CD4-positive, CD25-positive, alpha-beta regulatory T cell (primary cell): ENCODE results near the gene KLK7. TPM values are rescaled to one million over a fixed set of nuclear protein-coding genes. Genes with fewer than 3 reads are reported as not detected.
"Not testable (repeated sequence)": the region's sequence is repeated elsewhere in the genome, so short reads cannot be mapped to it uniquely, and the experiment has no call there.

ENCODE experiments used
- ATAC-seq, 2 donors: fragments of 150-1000 bp; cut with Tn5 transposase; one replicate each; pipeline ENCODE4 v1.10.0; 2021; ENCODE audit warnings: low read depth in 2 of 2, moderate number of reproducible peaks in 2 of 2, moderate library complexity in 1 of 2
- DNase-seq, 3 donors: peaks; one replicate each; pipeline versions ENCODE4 v3.0.0 to v3.0.0-alpha.2; 2012 to 2022; ENCODE audit warnings: mixed read lengths in 1 of 3
- H3K27ac ChIP-seq: one replicate; pipeline ENCODE4 v1.7.0; 2013; ENCODE audit warnings: mild to moderate bottlenecking, low read length; ENCODE audit not compliant: insufficient read depth, poor library complexity, severe bottlenecking
- H3K27me3 ChIP-seq: one replicate; pipeline ENCODE4 v1.7.0; 2013; ENCODE audit warnings: low read length; ENCODE audit not compliant: control insufficient read depth, insufficient read depth
- H3K36me3 ChIP-seq: one replicate; pipeline ENCODE4 v1.7.0; 2013; ENCODE audit warnings: mild to moderate bottlenecking, low read length, moderate library complexity; ENCODE audit not compliant: control insufficient read depth, insufficient read depth
- H3K4me1 ChIP-seq: 2 replicates; pipeline ENCODE4 v1.7.0; 2013; ENCODE audit warnings: mild to moderate bottlenecking, low read length; ENCODE audit not compliant: insufficient read depth, control insufficient read depth, poor library complexity, severe bottlenecking
- H3K4me3 ChIP-seq: one replicate; pipeline ENCODE4 v1.7.0; 2013; ENCODE audit warnings: low read depth, mild to moderate bottlenecking, low read length, moderate library complexity
- H3K9me3 ChIP-seq, 2 experiments: 1 replicate in 1 of 2; 2 replicates in 1 of 2; pipeline ENCODE4 v1.7.0; 2013; ENCODE audit warnings: low read length in 2 of 2, mild to moderate bottlenecking in 1 of 2, moderate library complexity in 1 of 2; ENCODE audit not compliant: control insufficient read depth in 2 of 2
- H3K27ac Mint-ChIP-seq, 3 donors: one replicate each; pipeline ENCODE4 v1.8.0; 2020 to 2022; ENCODE audit warnings: mild to moderate bottlenecking in 3 of 3, mixed read lengths in 3 of 3, moderate library complexity in 2 of 3
- H3K27me3 Mint-ChIP-seq: one replicate; pipeline ENCODE4 v1.8.0; 2022; ENCODE audit warnings: mild to moderate bottlenecking, mixed read lengths
- H3K36me3 Mint-ChIP-seq: one replicate; pipeline ENCODE4 v1.8.0; 2020; ENCODE audit warnings: mixed read lengths
- H3K4me1 Mint-ChIP-seq, 4 donors: one replicate each; pipeline ENCODE4 v1.8.0; 2020 to 2022; ENCODE audit warnings: mixed read lengths in 4 of 4, mild to moderate bottlenecking in 1 of 4
- H3K4me3 Mint-ChIP-seq, 4 donors: one replicate each; pipeline ENCODE4 v1.8.0; 2020 to 2022; ENCODE audit warnings: mild to moderate bottlenecking in 4 of 4, mixed read lengths in 4 of 4, moderate library complexity in 3 of 4
- H3K9me3 Mint-ChIP-seq, 7 donors: one replicate each; pipeline ENCODE4 v1.8.0; 2020 to 2022; ENCODE audit warnings: mixed read lengths in 7 of 7, mild to moderate bottlenecking in 3 of 7, moderate library complexity in 2 of 7
- polyA plus RNA-seq, 4 donors: library from polyadenylated mRNA; unstranded; fragments of 300-500 nt; fragmentation: Illumina TruSeq; gene quantifications; one replicate each; pipeline ENCODE4 v1.2.3, GENCODE V29; 2021
- total RNA-seq: library from RNA; stranded (reverse); gene quantifications from one replicate; pipeline ENCODE4 v1.2.3, GENCODE V29; 2022

The KLK7 gene
- total and polyA plus RNA-seq, 5 donors from 2014 or later = not detected

- Histone ChIP-seq H3K9me3 (no peaks in the 10 kb centered on the region), H3K27ac (no peak overlapping the region), H3K27me3 (no peaks in the 10 kb centered on the region), H3K36me3 (no peaks in the 10 kb centered on the region), H3K4me1 (no peaks in the 10 kb centered on the region), H3K4me3 (no peak overlapping the region)
- Mint-ChIP-seq H3K4me3 (no peak overlapping the region), H3K27me3 (peaks cover 29% of the 10 kb centered on the region), H3K36me3 (no peaks in the 10 kb centered on the region), H3K4me1 (no peaks in the 10 kb centered on the region), H3K9me3 (no peaks in the 10 kb centered on the region), H3K27ac (no peak overlapping the region)
- ATAC-seq (no peak), DNase-seq (no peak)
Measured at GRCh38 chr19:50974702-50975556, 8.8 kb downstream of the KLK7 start.

- ATAC-seq (no peak), DNase-seq (no peak)
- H3K4me3 ChIP-seq = no peak overlapping the region
- no peaks in the 10 kb centered on the region for H3K27me3 ChIP-seq
- no peak overlapping the region for H3K27ac ChIP-seq
- Mint-ChIP-seq H3K27ac (no peak overlapping the region), H3K9me3 (no peaks in the 10 kb centered on the region), H3K4me3 (no peak overlapping the region), H3K27me3 (peaks cover 29% of the 10 kb centered on the region), H3K4me1 (no peaks in the 10 kb centered on the region), H3K36me3 (no peaks in the 10 kb centered on the region)
- no peaks in the 10 kb centered on the region for H3K4me1 ChIP-seq
- H3K36me3 ChIP-seq = no peaks in the 10 kb centered on the region
- no peaks in the 10 kb centered on the region for H3K9me3 ChIP-seq
Measured at GRCh38 chr19:50972795-50973376, 10.8 kb downstream of the KLK7 start.

DNA sequence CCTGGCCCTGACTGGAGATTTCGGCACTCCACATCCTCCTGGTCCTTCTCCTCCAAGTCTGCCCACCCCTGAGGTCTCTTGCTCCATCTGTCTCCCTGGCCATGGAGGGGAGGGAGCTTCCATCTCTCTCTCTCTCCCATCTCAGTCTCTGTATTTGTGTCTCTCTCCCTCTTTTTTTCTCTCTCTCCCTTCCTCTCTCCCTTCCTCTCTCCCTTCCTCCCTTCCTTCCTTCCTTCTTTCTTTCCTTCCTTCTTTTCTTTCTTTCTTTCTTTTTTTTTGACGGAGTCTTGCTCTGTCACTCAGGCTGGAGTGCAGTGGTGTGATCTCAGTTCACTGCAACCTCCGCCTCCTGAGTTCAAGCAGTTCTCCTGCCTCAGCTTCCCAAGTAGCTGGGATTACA is 13.9 kb downstream of the KLK7 start:
- not testable (repeated sequence) for H3K9me3 Mint-ChIP-seq, H3K4me1 Mint-ChIP-seq, H3K36me3 Mint-ChIP-seq, DNase-seq, H3K4me3 Mint-ChIP-seq, ATAC-seq, H3K4me1 ChIP-seq, H3K27ac Mint-ChIP-seq, H3K4me3 ChIP-seq, H3K27ac ChIP-seq, H3K36me3 ChIP-seq, H3K9me3 ChIP-seq, H3K27me3 ChIP-seq
- peaks cover 24% of the 10 kb centered on the region for H3K27me3 Mint-ChIP-seq

DNA sequence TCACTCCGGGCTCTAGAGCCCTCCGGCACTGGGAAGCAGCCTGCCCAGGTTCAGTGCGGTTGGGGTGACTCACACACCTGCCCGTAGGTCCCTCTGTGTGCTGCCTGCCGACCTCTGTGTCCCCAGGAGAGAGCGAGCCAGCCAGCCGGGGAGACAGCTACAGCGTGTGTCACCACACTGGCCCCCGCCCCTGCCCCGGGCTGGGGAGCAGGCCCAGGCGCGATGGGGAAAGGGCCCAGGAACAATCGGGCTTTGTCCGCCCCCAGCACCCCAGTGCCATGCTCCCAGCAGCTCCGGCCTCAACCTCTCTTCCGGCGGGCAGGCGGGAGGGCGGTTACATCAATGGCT is 14.3 kb downstream of the KLK7 start, which contains the start of gene KLK6:
TSS of gene KLK6 (minus strand) at position 179 of the 348 bp plus-strand sequence. CDS start 1,487 bp downstream, outside the sequence.
- H3K27ac Mint-ChIP-seq = no peak within 1 kb of the TSS
- no peaks in the 10 kb centered on the region for H3K27me3 ChIP-seq

GRCh38 chr19:50968716-50969412 is 14.9 kb downstream of the KLK7 start:
- H3K9me3 Mint-ChIP-seq = peaks cover 0 to 3% (median 0%) of the 10 kb centered on the region in 7 donors
- no peaks in the 10 kb centered on the region for H3K36me3 Mint-ChIP-seq
- peaks cover 18% of the 10 kb centered on the region for H3K27me3 Mint-ChIP-seq

More for the DNA sequence above, 14.3 kb downstream of the KLK7 start, which contains the start of gene KLK6:
- Histone ChIP-seq H3K27ac (no peak within 1 kb of the TSS), H3K9me3 (no peaks in the 10 kb centered on the region), H3K36me3 (no peaks in the 10 kb centered on the region), H3K4me3 (no peak within 1 kb of the TSS), H3K4me1 (no peaks in the 10 kb centered on the region)
- H3K4me1 Mint-ChIP-seq = no peaks in the 10 kb centered on the region
- H3K4me3 Mint-ChIP-seq = no peak within 1 kb of the TSS
- H3K36me3 Mint-ChIP-seq = no peaks in the 10 kb centered on the region
- DNase-seq (no peak), ATAC-seq (no peak)
- no peaks in the 10 kb centered on the region for H3K9me3 Mint-ChIP-seq
- peaks cover 23% of the 10 kb centered on the region for H3K27me3 Mint-ChIP-seq

GRCh38 chr19:50967929-50968715 is 15.6 kb downstream of the KLK7 start:
- Histone ChIP-seq H3K4me3 (no peak overlapping the region), H3K9me3 (no peaks in the 10 kb centered on the region), H3K27me3 (no peaks in the 10 kb centered on the region), H3K36me3 (no peaks in the 10 kb centered on the region), H3K4me1 (no peaks in the 10 kb centered on the region), H3K27ac (no peak overlapping the region)
- ATAC-seq = no peak
- Mint-ChIP-seq H3K36me3 (no peaks in the 10 kb centered on the region), H3K9me3 (peaks cover 0 to 6% (median 0%) of the 10 kb centered on the region in 7 donors), H3K4me1 (no peaks in the 10 kb centered on the region), H3K27ac (no peak overlapping the region), H3K4me3 (no peak overlapping the region), H3K27me3 (peaks cover 11% of the 10 kb centered on the region)
- no peak for DNase-seq

More at GRCh38 chr19:50968716-50969412, 14.9 kb downstream of the KLK7 start:
- H3K27me3 ChIP-seq = no peaks in the 10 kb centered on the region
- no peak overlapping the region for H3K4me3 ChIP-seq
- H3K9me3 ChIP-seq = no peaks in the 10 kb centered on the region
- no peaks in the 10 kb centered on the region for H3K4me1 Mint-ChIP-seq
- DNase-seq (no peak), ATAC-seq (no peak)
- H3K27ac Mint-ChIP-seq = no peak overlapping the region
- no peaks in the 10 kb centered on the region for H3K4me1 ChIP-seq
- H3K27ac ChIP-seq = no peak overlapping the region
- no peaks in the 10 kb centered on the region for H3K36me3 ChIP-seq
- no peak overlapping the region for H3K4me3 Mint-ChIP-seq

DNA sequence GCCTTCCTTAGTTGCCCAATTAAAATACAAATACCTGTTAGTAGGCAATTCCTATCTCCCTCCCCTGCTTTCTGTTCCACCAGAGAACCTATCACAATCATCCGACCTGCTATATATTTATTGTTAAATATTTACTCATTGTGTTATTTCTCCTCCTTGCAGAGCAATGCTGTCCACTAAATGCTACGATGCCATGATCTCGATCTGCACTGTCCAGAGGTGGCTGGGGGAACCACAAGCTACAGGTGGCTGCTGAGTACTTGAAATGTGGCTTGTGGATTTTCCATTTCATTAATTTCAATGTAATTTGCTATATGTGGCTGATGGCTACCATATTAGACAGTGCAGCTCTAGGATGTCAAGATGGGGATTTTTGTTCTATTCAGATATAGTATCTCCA is 19.5 kb downstream of the KLK7 start:
- H3K27ac Mint-ChIP-seq = no peak overlapping the region
- H3K4me1 Mint-ChIP-seq = no peaks in the 10 kb centered on the region
- Histone ChIP-seq H3K4me3 (no peak overlapping the region), H3K36me3 (no peaks in the 10 kb centered on the region), H3K27me3 (no peaks in the 10 kb centered on the region), H3K9me3 (no peaks in the 10 kb centered on the region), H3K4me1 (no peaks in the 10 kb centered on the region), H3K27ac (no peak overlapping the region)
- H3K4me3 Mint-ChIP-seq = no peak overlapping the region
- ATAC-seq (no peak), DNase-seq (no peak)
- H3K9me3 Mint-ChIP-seq = peaks cover 0 to 16% (median 3%) of the 10 kb centered on the region in 7 donors
- H3K27me3 Mint-ChIP-seq = no peaks in the 10 kb centered on the region
- H3K36me3 Mint-ChIP-seq = no peaks in the 10 kb centered on the region
